Activated CD4-positive, alpha-beta T cell treated with anti-CD3 and anti-CD28 coated beads, Interleukin-2, amount 10 ng/mL, durations not matched to agents 24 days and 14 days (primary cell): ENCODE data around the gene HDDC3. TPM values are rescaled to one million over a fixed set of nuclear protein-coding genes. Genes with fewer than 3 reads are reported as not detected.
"Not testable (repeated sequence)": the region's sequence is repeated elsewhere in the genome, so short reads cannot be mapped to it uniquely, and the experiment has no call there.

Source experiments
- DNase-seq: peaks from one replicate; pipeline ENCODE4 v3.0.0; 2022
- H3K27ac Mint-ChIP-seq: one replicate; pipeline ENCODE4 v1.8.0; 2022; ENCODE audit warnings: mild to moderate bottlenecking, mixed read lengths
- H3K27me3 Mint-ChIP-seq: one replicate; pipeline ENCODE4 v1.8.0; 2022; ENCODE audit warnings: mixed read lengths
- H3K36me3 Mint-ChIP-seq: one replicate; pipeline ENCODE4 v1.8.0; 2022; ENCODE audit warnings: low read depth, mild to moderate bottlenecking, mixed read lengths
- H3K4me1 Mint-ChIP-seq: one replicate; pipeline ENCODE4 v1.8.0; 2021; ENCODE audit warnings: mixed read lengths
- H3K4me3 Mint-ChIP-seq: one replicate; pipeline ENCODE4 v1.8.0; 2022; ENCODE audit warnings: mild to moderate bottlenecking, moderate library complexity, mixed read lengths
- H3K9me3 Mint-ChIP-seq: one replicate; pipeline ENCODE4 v1.8.0; 2021; ENCODE audit warnings: mixed read lengths
- intact Hi-C: fragments of 100-400 bp; cut with micrococcal nuclease; formaldehyde crosslinking; loops from one replicate; pipeline ENCODE4 v1.15.1; 2023
- total RNA-seq: library from RNA; stranded (reverse); gene quantifications from 2 replicates; pipeline ENCODE4 v1.2.3, GENCODE V29; 2022

Gene HDDC3
- total RNA-seq, 1 donor from 2014 or later, result 36.3 TPM

DNA sequence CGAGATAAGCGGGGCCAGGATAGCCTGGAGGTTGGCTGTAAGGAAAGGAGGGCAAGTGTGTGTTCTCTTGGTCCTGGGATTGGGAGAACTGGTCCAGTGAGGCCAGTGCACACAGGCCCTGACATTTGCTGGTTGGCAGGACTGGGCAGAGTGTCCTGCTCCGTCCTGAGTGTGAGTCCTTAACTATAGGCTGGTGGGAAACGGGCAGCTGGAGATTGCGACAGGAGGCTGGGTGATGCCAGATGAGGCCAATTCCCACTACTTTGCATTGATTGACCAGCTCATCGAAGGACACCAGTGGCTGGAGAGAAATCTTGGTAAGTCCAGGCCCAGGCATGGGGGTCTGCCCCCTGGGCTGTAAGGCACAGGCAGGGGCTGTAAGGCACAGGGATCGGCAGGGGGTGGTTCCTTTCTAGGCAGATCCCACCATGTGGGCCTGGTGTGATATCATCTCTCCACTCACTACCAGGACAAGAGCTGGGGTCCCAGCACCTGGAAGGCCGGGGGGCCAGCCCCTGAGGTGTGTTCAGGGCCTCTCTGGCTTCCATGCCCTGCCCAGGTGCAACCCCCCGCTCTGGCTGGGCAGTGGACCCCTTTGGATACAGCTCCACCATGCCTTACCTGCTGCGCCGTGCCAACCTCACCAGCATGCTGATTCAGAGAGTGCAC, 26.0 kb downstream of the HDDC3 start:
- H3K27me3 Mint-ChIP-seq, result no peaks in the 10 kb centered on the region
- H3K36me3 Mint-ChIP-seq, result peaks cover 50% of the 10 kb centered on the region
- no peak overlapping the region for H3K4me3 Mint-ChIP-seq
- peaks cover 23% of the 10 kb centered on the region for H3K4me1 Mint-ChIP-seq
- H3K9me3 Mint-ChIP-seq, result no peaks in the 10 kb centered on the region
- DNase-seq, result no peak
- H3K27ac Mint-ChIP-seq, result peak overlapping the region; percentile 0
- intact Hi-C loops, result no loop called here

DNA sequence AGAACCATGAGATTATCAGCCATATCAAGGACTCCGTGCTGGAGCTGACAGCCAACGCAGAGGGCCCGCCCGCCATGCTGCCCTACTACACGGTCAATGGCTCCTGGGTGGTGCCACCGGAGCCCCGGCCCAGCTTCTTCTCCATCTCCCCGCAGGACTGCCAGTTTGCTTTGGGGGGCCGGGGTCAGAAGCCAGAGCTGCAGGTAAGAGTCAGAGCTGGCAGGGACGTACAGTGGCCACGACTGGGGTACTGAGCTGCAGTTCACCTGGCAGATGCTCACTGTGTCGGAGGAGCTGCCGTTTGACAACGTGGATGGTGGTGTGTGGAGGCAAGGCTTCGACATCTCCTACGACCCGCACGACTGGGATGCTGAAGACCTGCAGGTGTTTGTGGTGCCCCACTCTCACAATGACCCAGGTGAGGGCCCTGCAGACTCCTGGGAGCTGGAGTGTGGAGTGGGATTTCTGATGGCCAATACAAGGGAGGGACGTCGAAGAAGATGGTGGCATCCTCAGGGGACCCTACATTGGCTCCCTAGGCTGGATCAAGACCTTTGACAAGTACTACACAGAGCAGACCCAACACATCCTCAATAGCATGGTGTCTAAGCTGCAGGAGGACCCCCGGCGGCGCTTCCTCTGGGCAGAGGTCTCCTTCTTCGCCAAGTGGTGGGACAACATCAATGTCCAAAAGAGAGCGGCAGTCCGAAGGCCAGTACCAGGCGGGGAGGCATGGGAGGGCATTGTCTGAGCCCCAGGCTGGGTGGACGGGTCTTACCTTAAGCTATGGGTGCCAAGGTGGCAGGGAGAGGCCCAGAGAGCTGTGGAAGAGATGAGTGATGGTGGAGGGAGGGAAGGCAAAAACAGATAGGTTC, 26.8 kb downstream of the HDDC3 start:
- no peak for DNase-seq
- H3K4me1 Mint-ChIP-seq, result peaks cover 26% of the 10 kb centered on the region
- H3K27me3 Mint-ChIP-seq, result no peaks in the 10 kb centered on the region
- no peaks in the 10 kb centered on the region for H3K9me3 Mint-ChIP-seq
- peak overlapping the region; percentile 0 for H3K27ac Mint-ChIP-seq
- peaks cover 43% of the 10 kb centered on the region for H3K36me3 Mint-ChIP-seq
- intact Hi-C loops, result no loop called here
- peak overlapping the region; percentile 51 for H3K4me3 Mint-ChIP-seq

DNA sequence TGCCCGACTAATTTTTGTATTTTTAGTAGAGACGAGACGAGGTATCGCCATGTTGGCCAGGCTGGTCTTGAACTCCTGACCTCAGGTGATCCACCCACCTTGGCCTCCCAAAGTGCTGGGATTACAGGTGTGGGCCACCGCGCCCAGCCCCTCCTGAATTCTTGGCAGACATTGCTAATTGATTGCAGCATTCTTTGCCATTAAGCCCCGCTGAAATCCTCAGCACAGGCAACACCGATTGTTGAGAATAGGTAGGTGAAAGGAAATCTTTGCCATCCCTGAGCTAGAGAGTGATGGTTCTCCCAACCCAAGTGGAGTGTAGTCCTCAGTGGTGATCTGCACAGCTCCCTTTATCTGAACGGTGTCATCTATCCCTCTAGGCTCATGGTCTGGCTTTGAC, 27.6 kb downstream of the HDDC3 start:
- DNase-seq, result no peak
- Mint-ChIP-seq H3K36me3 (peaks cover 41% of the 10 kb centered on the region), H3K9me3 (no peaks in the 10 kb centered on the region), H3K27me3 (no peaks in the 10 kb centered on the region), H3K4me3 (peak overlapping the region; percentile 35), H3K27ac (no peak overlapping the region), H3K4me1 (peaks cover 26% of the 10 kb centered on the region)
- intact Hi-C loops, result no loop called here

DNA sequence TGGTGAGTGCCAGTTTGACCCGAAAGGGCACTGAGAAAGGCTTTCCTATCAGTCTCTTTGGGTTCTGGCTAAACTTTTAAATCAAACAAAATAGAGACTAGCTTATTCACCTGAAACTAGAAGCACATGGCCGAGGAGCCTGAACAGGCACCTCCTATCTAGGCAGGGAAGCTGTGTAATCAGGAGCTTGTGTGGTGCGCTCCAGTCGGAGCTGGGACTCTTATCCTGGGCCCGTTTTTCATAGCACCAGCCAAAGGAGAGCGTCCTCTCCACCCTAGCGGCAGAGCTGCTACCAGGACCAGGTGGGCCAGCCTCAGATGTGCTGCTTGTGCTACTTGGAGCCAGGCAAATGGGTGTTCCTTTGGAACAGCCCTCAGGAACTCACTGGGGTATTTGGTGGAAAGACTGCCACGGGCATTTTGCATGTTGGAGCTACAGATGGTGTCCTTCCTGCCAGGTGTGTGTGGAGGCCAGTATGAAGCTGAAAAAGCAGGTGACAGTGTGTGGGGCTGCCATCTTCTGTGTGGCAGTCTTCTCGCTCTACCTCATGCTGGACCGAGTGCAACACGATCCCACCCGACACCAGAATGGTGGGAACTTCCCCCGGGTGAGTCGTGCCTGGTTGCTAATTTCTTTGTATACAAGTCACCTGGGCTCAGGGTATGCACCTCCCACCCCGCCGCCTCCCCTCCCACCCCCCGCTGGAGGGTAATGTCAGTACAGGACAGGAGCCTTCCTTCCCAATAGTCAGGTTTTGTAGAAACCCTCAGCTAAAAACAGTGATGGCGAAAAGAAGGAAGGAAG, 28.4 kb downstream of the HDDC3 start:
- H3K4me1 Mint-ChIP-seq, result peaks cover 26% of the 10 kb centered on the region
- no peak for DNase-seq
- H3K9me3 Mint-ChIP-seq, result no peaks in the 10 kb centered on the region
- H3K4me3 Mint-ChIP-seq, result peak overlapping the region; percentile 90
- H3K27ac Mint-ChIP-seq, result peak overlapping the region; percentile 91
- no peaks in the 10 kb centered on the region for H3K27me3 Mint-ChIP-seq
- H3K36me3 Mint-ChIP-seq, result peaks cover 38% of the 10 kb centered on the region
- intact Hi-C loops, result no loop called here

DNA sequence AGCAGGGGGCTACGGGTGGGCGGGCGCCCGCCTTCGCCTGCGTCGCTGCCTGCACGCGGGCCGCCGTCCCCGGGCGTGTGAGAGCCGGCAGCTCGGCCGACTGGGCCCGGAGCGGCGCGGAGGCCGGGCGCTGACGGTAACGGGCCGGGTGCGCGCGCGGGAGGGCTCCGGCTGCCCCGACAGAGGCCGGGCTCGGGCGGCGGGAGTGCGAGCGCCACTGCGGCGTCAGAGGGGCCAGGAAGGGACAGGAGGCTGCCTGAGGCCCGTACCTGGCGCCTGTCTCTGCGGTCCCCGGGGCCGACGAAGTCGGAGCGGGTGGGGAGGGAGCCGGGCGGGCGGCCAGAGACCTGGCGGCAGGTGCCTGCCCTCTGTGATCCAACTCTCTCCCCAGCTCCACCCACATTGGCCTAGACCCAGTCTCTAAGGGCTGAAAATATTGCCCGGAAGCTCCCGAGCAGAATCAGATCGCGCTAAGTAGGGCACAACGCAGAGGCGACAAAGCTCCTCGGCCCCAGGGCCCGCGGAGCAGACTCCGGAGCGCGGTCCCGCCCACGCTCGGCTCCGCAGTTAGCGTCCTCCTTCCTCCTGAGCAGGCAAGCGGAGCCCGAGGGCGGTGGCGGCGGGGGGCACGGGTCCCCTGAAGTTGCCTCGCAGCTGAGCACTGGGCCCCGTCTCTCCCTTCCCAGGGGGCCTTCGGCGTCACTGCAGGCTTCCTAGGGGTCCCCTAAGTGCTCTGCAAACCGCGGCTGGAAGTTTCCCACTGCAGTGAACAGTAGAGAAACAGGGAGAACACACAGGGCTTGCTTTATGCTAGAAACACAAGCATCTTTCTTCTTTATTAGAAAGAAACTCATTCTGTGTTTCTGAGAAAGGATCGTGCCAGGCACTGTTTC, 29.3 kb downstream of the HDDC3 start, which contains the start of gene MAN2A2:
TSS of gene MAN2A2 (plus strand) at position 463 of the 893 bp plus-strand sequence. CDS start 906 bp downstream, outside the sequence.
- Mint-ChIP-seq H3K9me3 (no peaks in the 10 kb centered on the region), H3K36me3 (peaks cover 35% of the 10 kb centered on the region), H3K4me1 (peaks cover 26% of the 10 kb centered on the region), H3K27ac (peak within 1 kb of the TSS; percentile 91), H3K27me3 (no peaks in the 10 kb centered on the region), H3K4me3 (peak within 1 kb of the TSS; percentile 90)
- peak; percentile 94 for DNase-seq
- intact Hi-C loops, result loop anchor here (1.0 kb wide), 2 partner anchors 21 to 31 kb away; no protein-coding TSS in a partner anchor

DNA sequence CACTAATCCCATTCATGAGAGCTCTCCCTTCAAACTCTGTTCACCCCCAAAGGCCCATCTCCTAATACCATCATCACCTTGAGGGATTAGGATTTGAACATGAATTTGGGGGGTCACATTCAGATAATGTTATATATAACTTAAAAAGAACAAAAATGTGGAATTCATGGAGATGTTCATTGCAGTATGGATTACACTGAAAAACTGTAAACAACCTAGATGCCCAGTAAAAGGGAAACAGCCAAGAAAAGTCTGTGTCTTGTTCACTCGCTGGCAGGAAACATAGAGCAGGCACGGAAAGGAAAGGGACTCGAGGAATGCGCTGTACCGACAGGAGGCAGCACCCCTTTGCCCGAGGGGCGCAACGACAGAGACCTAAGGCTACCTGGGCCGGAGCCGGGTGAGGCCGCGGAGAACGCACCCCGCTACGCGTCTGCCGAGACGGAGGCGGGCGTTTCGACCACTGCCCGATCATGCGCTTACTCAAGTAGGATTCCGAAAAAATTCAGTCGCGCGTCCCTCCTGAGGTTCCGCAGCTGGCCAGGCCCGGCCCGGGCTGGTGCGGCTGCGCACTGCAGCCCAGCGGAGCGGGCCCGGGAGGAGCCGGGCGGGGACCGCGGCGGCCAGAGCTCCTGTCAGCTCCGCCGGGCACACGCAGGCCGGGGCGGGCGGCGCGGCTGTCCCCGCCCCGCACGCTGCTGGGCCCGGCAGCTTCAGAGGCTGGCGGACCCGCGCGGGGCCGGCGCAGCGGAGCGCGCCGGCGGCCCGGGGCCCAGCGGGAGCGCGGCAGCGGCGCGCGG, 30.1 kb downstream of the HDDC3 start:
- H3K4me3 Mint-ChIP-seq, result peak overlapping the region; percentile 87
- intact Hi-C loops, result loop anchor here (1.0 kb wide), 2 partner anchors 22 to 32 kb away; no protein-coding TSS in a partner anchor
- DNase-seq, result peak; percentile 93
- peaks cover 26% of the 10 kb centered on the region for H3K4me1 Mint-ChIP-seq
- H3K27ac Mint-ChIP-seq, result peak overlapping the region; percentile 70
- no peaks in the 10 kb centered on the region for H3K27me3 Mint-ChIP-seq
- peaks cover 26% of the 10 kb centered on the region for H3K36me3 Mint-ChIP-seq
- no peaks in the 10 kb centered on the region for H3K9me3 Mint-ChIP-seq

DNA sequence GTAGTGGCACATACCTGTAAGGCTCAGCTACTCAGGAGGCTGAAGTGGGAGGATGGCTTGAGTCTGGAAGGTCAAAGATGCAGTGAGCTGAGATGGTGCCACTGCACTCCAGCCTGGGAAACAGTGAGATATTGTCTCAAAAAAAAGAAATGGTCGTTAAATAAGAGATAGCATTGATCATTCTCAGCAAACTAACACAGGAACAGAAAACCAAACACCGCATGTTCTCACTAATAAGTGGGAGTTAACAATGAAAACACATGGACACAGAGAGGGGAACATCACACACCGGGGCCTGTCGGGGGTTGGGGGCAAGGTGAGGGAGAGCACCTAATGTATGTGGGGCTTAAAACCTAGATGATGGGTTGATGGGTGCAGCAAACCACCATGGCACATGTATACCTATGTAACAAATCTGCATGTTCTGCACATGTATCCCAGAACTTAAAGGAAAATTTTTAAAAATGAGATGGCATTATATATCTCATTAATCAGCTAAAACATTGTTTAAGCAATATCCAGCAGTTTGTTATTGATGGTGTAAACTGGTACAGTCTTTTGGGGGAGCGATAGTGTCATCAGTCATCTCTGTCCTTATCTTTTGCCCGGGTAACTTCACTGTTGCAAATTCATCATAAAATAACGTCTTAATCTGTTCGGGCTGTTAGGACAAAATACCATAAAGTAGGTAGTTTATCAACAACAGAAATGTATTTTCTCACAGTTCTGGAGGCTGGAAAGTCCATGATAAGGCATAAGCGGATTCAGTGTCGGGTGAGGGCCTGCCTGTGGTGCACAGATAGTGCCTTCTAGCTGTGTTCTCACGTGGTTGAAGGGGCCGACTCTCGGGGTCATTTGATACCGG, 30.9 kb downstream of the HDDC3 start:
- intact Hi-C loops, result loop anchor here (1.0 kb wide), 2 partner anchors 23 to 33 kb away; no protein-coding TSS in a partner anchor
- Mint-ChIP-seq H3K4me1 (peaks cover 24% of the 10 kb centered on the region), H3K36me3 (peaks cover 26% of the 10 kb centered on the region), H3K9me3 (no peaks in the 10 kb centered on the region), H3K4me3 (peak overlapping the region; percentile 87), H3K27ac (peak overlapping the region; percentile 70), H3K27me3 (no peaks in the 10 kb centered on the region)
- DNase-seq, result peak; percentile 70

DNA sequence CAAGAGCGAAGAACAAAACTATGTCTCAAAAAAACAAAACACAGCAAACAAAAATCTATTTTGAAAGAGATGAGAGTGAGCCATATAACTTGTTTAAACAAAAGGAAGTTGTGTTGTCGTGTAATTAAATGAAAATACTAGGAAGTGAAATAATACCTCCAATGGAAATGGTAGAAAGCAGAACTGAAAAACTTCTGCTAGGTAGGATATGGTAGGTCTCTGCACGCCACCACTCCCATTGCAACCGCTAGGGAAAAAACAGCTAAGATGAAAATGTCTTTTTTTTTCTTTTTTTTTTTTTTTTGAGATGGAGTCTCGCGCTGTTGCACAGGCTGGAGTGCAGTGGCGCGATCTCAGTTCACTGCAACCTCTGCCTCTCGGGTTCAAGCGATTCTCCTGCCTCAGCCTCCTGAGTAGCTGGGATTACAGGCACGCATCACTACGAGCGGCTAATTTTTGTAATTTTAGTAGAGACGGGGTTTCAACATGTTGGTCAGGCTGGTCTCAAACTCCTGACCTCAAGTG, 35.2 kb downstream of the HDDC3 start:
- DNase-seq, H3K4me3 Mint-ChIP-seq, H3K27me3 Mint-ChIP-seq, H3K27ac Mint-ChIP-seq, intact Hi-C loops, H3K9me3 Mint-ChIP-seq: not testable (repeated sequence)
- H3K4me1 Mint-ChIP-seq, result peaks cover 12% of the 10 kb centered on the region
- H3K36me3 Mint-ChIP-seq, result peaks cover 36% of the 10 kb centered on the region

DNA sequence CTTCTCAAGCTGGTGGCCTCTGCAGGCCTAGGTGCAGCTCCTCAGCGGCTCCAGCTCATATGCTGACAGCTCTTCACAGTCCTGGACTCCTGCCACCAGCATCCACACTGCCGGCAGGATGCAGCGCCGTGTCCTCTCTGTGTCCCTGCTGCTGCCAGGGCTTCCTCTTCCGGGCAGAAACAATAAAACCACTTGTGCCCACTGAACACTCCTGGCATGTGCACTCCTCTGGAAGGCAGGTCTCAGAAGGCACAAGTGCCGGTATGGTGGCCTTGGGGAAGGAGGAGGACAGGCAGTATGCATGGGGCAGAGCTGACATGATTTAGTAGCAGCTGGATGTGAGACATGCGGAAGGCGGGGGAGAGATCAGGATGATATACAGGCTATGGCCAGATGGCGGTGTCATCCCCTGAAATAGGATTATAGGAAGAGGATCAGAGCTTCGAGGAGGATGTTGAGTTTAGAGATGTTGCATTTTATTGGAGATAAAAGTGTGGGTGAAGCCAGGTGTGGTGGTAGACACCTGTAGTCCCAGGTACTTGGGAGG, 36.7 kb downstream of the HDDC3 start:
- no peaks in the 10 kb centered on the region for H3K4me1 Mint-ChIP-seq
- intact Hi-C loops, result no loop called here
- no peaks in the 10 kb centered on the region for H3K27me3 Mint-ChIP-seq
- peak overlapping the region; percentile 5 for H3K27ac Mint-ChIP-seq
- H3K36me3 Mint-ChIP-seq, result peaks cover 46% of the 10 kb centered on the region
- no peak overlapping the region for H3K4me3 Mint-ChIP-seq
- H3K9me3 Mint-ChIP-seq, result no peaks in the 10 kb centered on the region
- no peak for DNase-seq

DNA sequence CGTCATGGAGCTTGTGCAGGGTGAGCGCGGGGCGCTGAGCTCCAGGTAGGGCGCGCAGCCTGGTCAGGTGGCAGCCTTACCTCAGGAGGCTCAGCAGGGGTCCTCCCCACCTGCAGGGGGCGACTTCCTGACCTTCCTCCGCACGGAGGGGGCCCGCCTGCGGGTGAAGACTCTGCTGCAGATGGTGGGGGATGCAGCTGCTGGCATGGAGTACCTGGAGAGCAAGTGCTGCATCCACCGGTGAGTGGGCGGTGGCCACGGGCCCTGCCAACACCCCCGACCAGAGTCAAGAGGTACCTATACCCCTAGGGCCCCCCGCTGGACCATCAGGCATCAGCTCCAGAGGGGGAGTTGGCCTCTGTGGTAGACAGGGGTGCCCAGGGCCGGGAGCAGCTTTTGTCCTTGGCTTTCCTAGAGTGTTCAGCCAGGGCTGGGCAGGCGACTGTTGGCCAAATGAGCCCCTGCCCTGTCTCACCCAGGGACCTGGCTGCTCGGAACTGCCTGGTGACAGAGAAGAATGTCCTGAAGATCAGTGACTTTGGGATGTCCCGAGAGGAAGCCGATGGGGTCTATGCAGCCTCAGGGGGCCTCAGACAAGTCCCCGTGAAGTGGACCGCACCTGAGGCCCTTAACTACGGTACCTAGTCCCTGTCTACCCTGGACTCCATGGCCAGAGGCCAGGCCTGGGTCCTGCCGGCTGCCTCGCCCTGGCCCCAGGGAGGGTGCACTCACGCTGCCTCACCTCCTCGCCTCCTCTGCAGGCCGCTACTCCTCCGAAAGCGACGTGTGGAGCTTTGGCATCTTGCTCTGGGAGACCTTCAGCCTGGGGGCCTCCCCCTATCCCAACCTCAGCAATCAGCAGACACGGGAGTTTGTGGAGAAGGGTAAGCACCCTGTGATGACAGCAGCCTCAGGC, 38.9 kb downstream of the HDDC3 start:
- Mint-ChIP-seq H3K9me3 (no peaks in the 10 kb centered on the region), H3K27me3 (no peaks in the 10 kb centered on the region), H3K4me1 (peaks cover under 1% of the 10 kb centered on the region), H3K4me3 (no peak overlapping the region), H3K36me3 (peaks cover 55% of the 10 kb centered on the region), H3K27ac (no peak overlapping the region)
- no peak for DNase-seq
- intact Hi-C loops, result no loop called here
